GM23248 (cell line): Measurements from ENCODE around the gene VSTM2B.

Experiments
- EZH2 ChIP-seq: fragments of 200-600 bp; sonication (generic); IDR thresholded peaks from 2 replicates; pipeline ENCODE4 v1.6.1; 2018; ENCODE audit warnings: antibody characterized with exemption, mild to moderate bottlenecking; ENCODE audit not compliant: insufficient read depth, poor library complexity, severe bottlenecking
- EZH2phosphoT487 ChIP-seq: fragments of 200-600 bp; sonication (generic); IDR thresholded peaks from 2 replicates; pipeline ENCODE4 v1.6.1; 2018; ENCODE audit warnings: antibody characterized with exemption, moderate library complexity, mild to moderate bottlenecking, low read depth; ENCODE audit not compliant: insufficient read depth

- TF ChIP-seq EZH2phosphoT487 (no peak), EZH2 (no peak)
Measured at GRCh38 chr19:29537181-29537580, 11.4 kb downstream of the VSTM2B start.
